A549 treated with AZD9567 at 1 μM for 4 hours (cell line): ENCODE results near the gene C10orf67. TPM values are rescaled to one million over a fixed set of nuclear protein-coding genes. Genes with fewer than 3 reads are reported as not detected.

ENCODE experiments used
- total RNA-seq: library from RNA; stranded (reverse); fragments of 200-300 nt; extraction: Qiagen RNA extraction; gene quantifications from 5 replicates; pipeline ENCODE4 v1.2.3, GENCODE V29; 2022; ENCODE audit not compliant: insufficient read depth

Gene C10orf67
- 0.05 to 0.07 TPM (median 0.06 TPM) in 4 of 5 replicates, not detected in the other for total RNA-seq

GRCh38 chr10:23344241-23344841, at the start of gene C10orf67:
Gene C10orf67, minus strand, starts transcription at chr10:23344797. Its CDS starts 23 bp downstream, at chr10:23344774.

GRCh38 chr10:23191764-23192711, 152.6 kb downstream of the C10orf67 start, which contains the start of gene PTF1A:
Gene PTF1A, plus strand, starts transcription at chr10:23192312. Its CDS starts 219 bp downstream, at chr10:23192531.

Other genes with a start within 250 kb of the C10orf67 start
- 9.0 to 19.0 TPM (median 17.7 TPM) in 5 replicates for gene MSRB2, start 249.2 kb downstream of the C10orf67 start, total RNA-seq
- gene PTF1A, start 152.5 kb downstream of the C10orf67 start, total RNA-seq: not detected in 5 replicates
- gene OTUD1, start 94.3 kb upstream of the C10orf67 start, total RNA-seq: 2.2 to 4.2 TPM (median 3.5 TPM) in 5 replicates